ENCODE data around the gene GARIN5A. TPM values are rescaled to one million over a fixed set of nuclear protein-coding genes. Genes with fewer than 3 reads are reported as not detected.
"Not testable (repeated sequence)": the region's sequence is repeated elsewhere in the genome, so short reads cannot be mapped to it uniquely, and the experiment has no call there.

The GARIN5A gene
- total RNA-seq, 1 donor from 2014 or later: 0.22 TPM

- intact Hi-C loops (cut with micrococcal nuclease): no loop called here
These were observed 12.9 kb upstream of the GARIN5A start for GRCh38 chr19:50489461-50490011.

DNA sequence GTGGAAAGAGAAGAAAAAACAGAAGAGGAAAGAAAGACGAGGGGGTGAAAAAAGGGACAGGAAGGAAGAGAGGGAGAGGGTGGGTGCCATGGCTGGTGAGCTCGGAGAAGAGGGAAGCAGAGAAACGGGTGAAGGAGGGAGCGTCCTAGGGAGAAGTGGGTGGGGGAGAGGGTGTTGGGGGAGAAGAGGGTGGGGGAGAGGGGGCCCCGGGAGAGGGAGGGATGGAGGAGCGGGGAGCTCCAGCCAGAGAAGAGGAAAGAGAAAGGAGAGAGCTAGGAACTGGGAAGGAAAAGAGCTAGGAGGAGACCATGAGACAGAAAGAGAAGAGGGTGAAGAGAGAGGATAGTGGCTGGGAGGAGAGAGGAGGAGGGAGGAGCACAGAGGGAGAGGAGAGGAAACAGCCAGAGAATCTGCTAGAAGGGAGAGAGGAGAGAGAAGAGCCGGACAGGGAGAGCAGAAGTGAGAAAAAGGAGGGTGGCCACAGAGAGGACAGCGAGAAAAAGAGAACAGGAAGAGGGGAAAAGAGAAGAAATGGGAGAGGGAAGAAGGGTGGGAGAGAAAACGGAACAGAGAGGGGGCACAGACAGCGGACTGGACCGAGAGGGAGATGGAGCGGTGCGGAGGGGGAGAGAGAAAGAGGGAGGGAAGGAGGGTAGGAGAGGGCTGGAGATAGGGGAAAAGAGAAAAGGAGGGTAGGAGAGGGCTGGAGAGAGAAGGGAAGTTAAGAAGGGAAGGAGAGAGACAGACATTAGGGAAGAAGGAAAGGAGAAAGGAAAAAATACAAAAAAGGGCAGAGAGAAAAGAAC is 11.9 kb upstream of the GARIN5A start:
- intact Hi-C loops (cut with micrococcal nuclease): no loop called here

DNA sequence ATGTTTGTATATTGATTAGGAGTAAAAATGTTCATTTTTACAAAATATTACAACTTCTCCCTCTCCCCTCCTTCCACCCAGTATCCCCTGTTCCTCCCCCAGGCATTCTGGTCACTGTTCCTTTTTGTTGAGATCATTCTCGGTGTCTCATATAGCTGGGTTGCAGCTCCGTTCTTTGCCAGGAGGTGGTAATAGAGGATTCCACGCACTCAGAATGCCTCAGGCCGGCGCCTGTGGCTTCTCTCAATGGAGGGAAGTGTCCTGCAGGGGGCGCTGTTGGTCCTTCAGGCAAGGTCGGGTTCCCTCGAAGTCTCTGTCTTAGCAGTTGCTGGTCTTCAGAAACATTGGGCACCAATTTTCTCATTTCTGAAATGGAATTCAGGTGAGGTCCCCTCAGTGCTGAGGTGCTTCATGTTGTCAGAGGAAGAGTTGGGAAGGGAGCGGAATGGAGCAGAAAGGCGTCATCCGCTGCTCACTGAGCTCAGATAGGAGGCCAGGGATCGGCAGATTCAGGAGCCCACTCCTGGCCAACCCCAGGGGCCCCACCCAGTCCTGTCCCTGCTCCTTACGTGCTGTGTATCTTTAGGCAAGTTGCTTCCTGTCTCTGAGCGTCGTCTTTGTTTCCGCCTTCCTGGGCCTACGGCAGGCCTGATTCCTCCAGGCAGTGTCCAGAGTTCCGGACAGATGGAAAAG is 10.3 kb upstream of the GARIN5A start:
- intact Hi-C loops (cut with micrococcal nuclease): no loop called here

DNA sequence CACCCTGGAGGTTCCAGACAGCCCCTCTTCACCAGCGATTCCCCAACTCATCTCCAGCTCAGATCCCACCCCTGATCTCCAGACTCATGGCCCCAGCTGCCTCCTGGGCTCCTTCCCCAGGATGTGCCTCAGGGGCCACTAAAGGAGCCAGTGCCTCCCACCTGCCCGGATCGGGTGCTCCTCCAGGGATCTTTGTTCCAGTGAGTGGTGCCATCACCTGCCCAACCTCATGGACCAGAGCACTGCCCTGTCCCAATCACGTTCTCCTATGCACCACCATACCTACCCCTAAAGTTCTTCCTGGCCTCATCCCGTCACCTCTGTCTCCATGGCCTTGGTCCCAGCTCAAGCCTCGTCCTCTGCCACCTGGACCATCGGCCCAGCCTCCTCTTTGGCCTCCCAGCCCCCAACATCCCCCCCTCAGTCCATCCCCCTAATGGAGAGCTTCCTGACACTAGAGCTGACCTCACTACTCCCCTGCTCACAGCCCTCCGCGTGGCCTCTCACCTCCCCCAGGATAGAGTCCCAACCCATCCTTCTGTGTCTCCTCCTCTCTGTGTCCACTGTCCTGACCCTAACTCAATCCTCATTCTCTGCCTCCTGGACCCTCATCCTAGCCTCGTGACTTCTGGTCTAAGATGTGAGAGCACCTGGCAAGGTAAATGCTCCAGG is 8.8 kb upstream of the GARIN5A start:
- intact Hi-C loops (cut with micrococcal nuclease): no loop called here

DNA sequence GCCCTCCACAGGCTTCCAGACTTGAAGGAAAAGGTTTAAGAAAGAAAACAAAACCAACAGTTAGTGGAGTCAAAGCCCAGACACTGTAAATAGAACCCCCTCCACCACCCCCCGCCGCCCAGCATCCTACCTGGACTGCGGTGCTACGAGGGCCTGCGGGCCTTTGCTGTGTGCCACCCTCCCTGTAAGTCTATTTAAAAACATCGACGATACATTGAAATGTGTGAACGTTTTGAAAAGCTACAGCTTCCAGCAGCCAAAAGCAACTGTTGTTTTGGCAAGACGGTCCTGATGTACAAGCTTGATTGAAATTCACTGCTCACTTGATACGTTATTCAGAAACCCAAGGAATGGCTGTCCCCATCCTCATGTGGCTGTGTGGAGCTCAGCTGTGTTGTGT is 6.3 kb upstream of the GARIN5A start:
- intact Hi-C loops (cut with micrococcal nuclease): no loop called here

GRCh38 chr19:50482271-50482855 is 5.7 kb upstream of the GARIN5A start:
- intact Hi-C loops (cut with micrococcal nuclease): no loop called here

DNA sequence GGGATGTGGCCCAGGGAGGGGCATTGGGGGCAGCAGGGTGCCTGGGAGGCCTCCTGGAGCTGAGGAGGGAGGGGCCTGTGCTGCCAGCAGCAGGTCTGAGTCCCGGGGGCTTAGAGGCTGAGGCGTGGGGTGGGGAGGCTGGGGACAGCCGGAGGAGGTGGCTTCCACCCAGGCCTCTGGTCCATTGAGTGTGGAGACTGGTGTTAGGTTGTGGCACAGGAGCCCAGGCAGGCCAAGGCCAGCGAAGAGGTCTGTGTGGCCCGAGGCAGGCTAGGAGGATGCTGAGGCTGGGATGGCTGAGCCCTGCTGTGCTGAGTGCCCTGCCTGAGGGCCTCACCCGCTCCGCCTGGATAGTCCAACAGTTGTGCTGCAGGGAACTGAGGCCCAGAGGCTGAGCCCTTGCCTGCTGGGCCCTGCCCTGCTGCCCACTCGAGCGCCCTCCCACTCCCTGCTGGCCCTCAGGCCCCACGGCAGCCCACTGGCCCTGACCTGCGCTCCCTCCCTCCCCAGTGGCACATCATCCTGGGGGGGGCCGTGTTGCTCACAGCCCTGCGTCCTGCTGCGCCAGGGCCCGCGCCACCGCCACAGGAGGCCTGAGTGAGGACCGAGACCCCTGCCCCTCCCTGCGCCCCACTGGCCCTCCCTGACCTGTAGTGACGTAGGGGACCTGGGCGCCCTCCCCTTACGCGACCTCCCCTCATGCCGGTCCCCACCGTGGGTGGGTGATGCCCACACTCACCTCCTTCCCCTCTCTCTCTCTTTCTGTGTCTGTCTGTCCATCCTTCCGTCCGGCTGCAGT is 4.9 kb upstream of the GARIN5A start:
- intact Hi-C loops (cut with micrococcal nuclease): no loop called here

- intact Hi-C loops (cut with micrococcal nuclease): no loop called here
These were observed 3.8 kb upstream of the GARIN5A start for GRCh38 chr19:50480281-50481111.

DNA sequence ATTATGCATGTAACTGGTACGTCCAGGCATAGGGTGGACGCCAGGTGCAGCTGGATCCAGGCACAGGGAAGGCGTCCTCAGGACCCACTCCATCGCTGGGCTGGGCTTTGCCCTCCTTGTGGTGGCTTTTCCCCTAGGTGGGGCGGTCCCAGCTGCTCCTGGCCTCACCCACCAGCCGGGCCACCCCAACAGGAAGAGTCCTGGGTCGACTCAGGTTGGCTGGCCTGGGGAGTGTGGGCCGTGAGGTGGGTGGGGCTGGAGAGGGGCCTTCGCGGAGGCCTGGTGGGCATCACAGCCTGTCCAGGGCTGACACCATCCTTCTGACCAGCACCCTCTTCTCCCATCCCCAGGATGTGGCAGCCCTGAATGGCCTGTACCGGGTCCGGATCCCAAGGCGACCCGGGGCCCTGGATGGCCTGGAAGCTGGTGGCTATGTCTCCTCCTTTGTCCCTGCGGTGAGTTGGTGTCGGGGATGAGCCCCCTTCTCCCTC is 3.2 kb upstream of the GARIN5A start:
- intact Hi-C loops (cut with micrococcal nuclease): no loop called here

- intact Hi-C loops (cut with micrococcal nuclease): no loop called here
These were observed 2.5 kb upstream of the GARIN5A start for GRCh38 chr19:50478901-50479715.

- intact Hi-C loops (cut with micrococcal nuclease): loop anchor here (2.0 kb wide), 2 partner anchors 47 to 109 kb away; no protein-coding TSS in a partner anchor
These were observed 1.3 kb upstream of the GARIN5A start for GRCh38 chr19:50477751-50478515.

DNA sequence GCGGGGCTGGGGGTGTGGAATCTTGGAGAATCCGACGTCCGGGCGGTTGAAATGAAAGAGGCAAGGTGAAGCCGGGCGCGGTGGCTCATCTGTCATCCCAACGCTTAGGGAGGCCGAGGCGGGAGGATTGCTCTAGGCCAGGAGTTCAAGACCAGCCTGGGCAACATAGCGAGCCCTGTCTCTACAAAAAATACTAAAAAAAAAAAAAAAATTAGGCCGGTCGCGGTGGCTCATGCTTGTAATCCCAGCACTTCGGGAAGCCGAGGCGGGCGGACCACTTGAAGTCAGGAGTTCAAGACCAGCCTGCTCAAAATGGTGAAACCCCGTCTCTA is 225 bp upstream of the GARIN5A start:
- intact Hi-C loops (cut with micrococcal nuclease): loop anchor here (1.0 to 2.0 kb wide), 8 partner anchors 16 to 148 kb away; partner anchors contain the start of genes JOSD2, KCNC3, NR1H2 and POLD1

GRCh38 chr19:50475736-50476223 is 868 bp downstream of the GARIN5A start:
- intact Hi-C loops (cut with micrococcal nuclease): loop anchor here (1.0 to 2.0 kb wide), 8 partner anchors 14 to 146 kb away; partner anchors contain the start of genes JOSD2, KCNC3, NR1H2 and POLD1

GRCh38 chr19:50475101-50475568 is 1.5 kb downstream of the GARIN5A start:
- intact Hi-C loops (cut with micrococcal nuclease): no loop called here

DNA sequence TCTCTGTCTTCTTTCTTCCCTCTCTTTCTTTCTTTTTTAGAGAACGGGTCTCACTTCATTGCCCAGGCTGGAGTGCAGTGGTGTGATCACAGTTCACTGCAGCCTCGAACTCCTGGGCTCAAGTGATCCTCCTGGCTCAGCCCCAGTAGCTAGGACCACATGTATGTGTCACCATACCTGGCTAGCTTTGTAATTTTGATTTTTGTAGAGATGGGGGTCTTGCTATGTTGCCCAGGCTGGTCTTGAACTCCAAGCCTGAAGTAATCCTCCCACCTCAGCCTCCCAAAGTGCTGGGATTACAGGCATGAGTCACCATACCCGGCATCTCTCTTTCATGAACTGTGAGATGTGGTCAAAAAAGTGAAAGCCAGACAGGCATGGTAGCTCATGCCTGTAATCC is 3.3 kb downstream of the GARIN5A start:
- intact Hi-C loops (cut with micrococcal nuclease): not testable (repeated sequence)

GRCh38 chr19:50468818-50469217 is 7.8 kb downstream of the GARIN5A start:
- intact Hi-C loops (cut with micrococcal nuclease): no loop called here

DNA sequence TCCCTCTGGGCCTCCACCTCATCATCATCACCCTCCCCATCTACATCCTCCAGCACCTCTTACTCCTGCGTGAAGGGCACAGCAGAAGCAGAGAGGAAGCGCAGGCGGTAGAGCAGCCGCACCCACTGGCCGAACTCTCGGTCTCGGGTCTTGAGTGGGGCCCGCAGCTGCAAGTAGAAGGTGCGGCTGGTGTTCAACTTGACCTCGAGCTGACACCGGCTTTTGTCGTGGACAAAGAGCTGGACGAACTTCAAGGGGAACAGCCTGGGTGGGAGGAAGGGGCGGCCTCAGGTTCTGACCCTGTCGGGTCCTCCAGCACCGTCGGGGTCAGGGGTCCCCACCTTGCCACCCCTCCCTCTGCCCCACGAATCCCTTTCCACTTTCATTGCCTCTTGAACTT is 9.1 kb downstream of the GARIN5A start:
- intact Hi-C loops (cut with micrococcal nuclease): no loop called here

GRCh38 chr19:50466706-50467039 is 10.0 kb downstream of the GARIN5A start:
- intact Hi-C loops (cut with micrococcal nuclease): no loop called here

Data from T-helper 1 cell treated with Interleukin-12 subunit alpha and Interleukin-12 subunit beta and Interleukin-4 antibody, amounts not matched to agents 30 ng/mL and 1 ng/mL, for 36 hours (primary cell).